GM23248 (cell line): ENCODE data around the gene SCN7A. TPM values are rescaled to one million over a fixed set of nuclear protein-coding genes. Genes with fewer than 3 reads are reported as not detected.

Experiments
- DNase-seq: peaks from one replicate; pipeline ENCODE4 v3.0.0-alpha.2; 2015
- H2AFZ ChIP-seq: fragments of 200-600 bp; sonication (generic); 2 replicates; pipeline ENCODE4 v1.6.1; 2016; ENCODE audit warnings: antibody characterized with exemption
- H3F3A ChIP-seq: fragments of 200-600 bp; sonication (generic); 2 replicates; pipeline ENCODE4 v1.6.1; 2016; ENCODE audit warnings: mild to moderate bottlenecking, antibody characterized with exemption, mixed run types; ENCODE audit not compliant: insufficient read depth
- H3K27ac ChIP-seq: fragments of 200-600 bp; sonication (generic); 2 replicates; pipeline ENCODE4 v1.5.1; 2016; ENCODE audit warnings: mild to moderate bottlenecking
- H3K27me3 ChIP-seq: fragments of 200-600 bp; sonication (generic); replicated peaks from 2 replicates; pipeline ENCODE4 v1.6.1; 2016; ENCODE audit warnings: mild to moderate bottlenecking; ENCODE audit not compliant: insufficient read depth
- H3K36me3 ChIP-seq: fragments of 200-600 bp; sonication (generic); 2 replicates; pipeline ENCODE4 v1.6.1; 2016; ENCODE audit warnings: low read depth, mild to moderate bottlenecking
- H3K4me1 ChIP-seq: fragments of 200-600 bp; sonication (generic); 2 replicates; pipeline ENCODE4 v1.6.1; 2016; ENCODE audit warnings: mild to moderate bottlenecking; ENCODE audit not compliant: insufficient read depth
- H3K4me2 ChIP-seq: fragments of 200-600 bp; sonication (generic); one replicate; pipeline ENCODE4 v1.6.1; 2016; ENCODE audit warnings: mild to moderate bottlenecking; ENCODE audit not compliant: unreplicated experiment
- H3K4me3 ChIP-seq: fragments of 200-600 bp; sonication (generic); 2 replicates; pipeline ENCODE4 v1.5.1; 2016; ENCODE audit warnings: mild to moderate bottlenecking
- H3K79me2 ChIP-seq: fragments of 200-600 bp; sonication (generic); 2 replicates; pipeline ENCODE4 v1.6.1; 2016; ENCODE audit warnings: mild to moderate bottlenecking; ENCODE audit not compliant: insufficient read depth
- H3K9ac ChIP-seq: fragments of 200-600 bp; sonication (generic); 2 replicates; pipeline ENCODE4 v1.6.1; 2016; ENCODE audit warnings: mild to moderate bottlenecking
- H3K9me2 ChIP-seq: fragments of 200-600 bp; sonication (generic); 2 replicates; pipeline ENCODE4 v1.6.1; 2016; ENCODE audit warnings: mixed run types, mild to moderate bottlenecking, moderate library complexity; ENCODE audit not compliant: insufficient read depth
- H3K9me3 ChIP-seq: fragments of 200-600 bp; sonication (generic); one replicate; pipeline ENCODE4 v1.6.1; 2017; ENCODE audit warnings: low read depth
- H4K20me1 ChIP-seq: fragments of 200-600 bp; sonication (generic); 2 replicates; pipeline ENCODE4 v1.6.0; 2016; ENCODE audit not compliant: insufficient read depth
- EZH2 ChIP-seq: fragments of 200-600 bp; sonication (generic); IDR thresholded peaks from 2 replicates; pipeline ENCODE4 v1.6.1; 2018; ENCODE audit warnings: antibody characterized with exemption, mild to moderate bottlenecking; ENCODE audit not compliant: insufficient read depth, poor library complexity, severe bottlenecking
- EZH2phosphoT487 ChIP-seq: fragments of 200-600 bp; sonication (generic); IDR thresholded peaks from 2 replicates; pipeline ENCODE4 v1.6.1; 2018; ENCODE audit warnings: antibody characterized with exemption, moderate library complexity, mild to moderate bottlenecking, low read depth; ENCODE audit not compliant: insufficient read depth
- WGBS, 2 experiments: methylation state at CpG; one replicate each; pipeline ENCODE4 v1.1.6; 2015 to 2017; ENCODE audit warnings: low lambda C conversion rate in 2 of 2, low coverage in 1 of 2; ENCODE audit errors: missing lambda C conversion rate in 2 of 2; 5-methylcytosine and 5-hydroxymethylcytosine counted together
- in situ Hi-C: fragments of 300-500 bp; cut with MboI; formaldehyde crosslinking; loops from 2 replicates; pipeline ENCODE4 v1.15.0; 2020
- polyA plus RNA-seq: library from polyadenylated mRNA; unstranded; fragments of >200 nt; fragmentation: Nextera tagmentation; extraction: Ambion mirVana; gene quantifications from 2 replicates; pipeline ENCODE4 v1.2.1, GENCODE V29; 2016
- total RNA-seq: library from RNA; depleted of rRNA; stranded (reverse); fragments of >200 nt; shearing (Covaris generic); gene quantifications from 2 replicates; pipeline ENCODE4 v1.2.3, GENCODE V29; 2014

SCN7A gene
- total and polyA plus RNA-seq, 2 experiments from 2014 or later, result not detected

- Histone ChIP-seq H4K20me1 (no peaks in the 10 kb centered on the region), H3K36me3 (no peaks in the 10 kb centered on the region), H3K27ac (peak within 1 kb of the TSS; percentile 39), H3F3A (no peaks in the 10 kb centered on the region), H3K9me2 (no peaks in the 10 kb centered on the region), H3K27me3 (no peaks in the 10 kb centered on the region), H3K79me2 (no peaks in the 10 kb centered on the region), H3K4me1 (peaks cover 5% of the 10 kb centered on the region; the same call in 1 of the 2 replicates), H2AFZ (peak within 1 kb of the TSS; percentile 96), H3K9ac (peak within 1 kb of the TSS; percentile 72), H3K9me3 (no peaks in the 10 kb centered on the region), H3K4me2 (peak within 1 kb of the TSS; percentile 93), H3K4me3 (peak within 1 kb of the TSS; percentile 90)
- in situ Hi-C loops, result no loop called here
- TF ChIP-seq EZH2phosphoT487, result no peak
- TF ChIP-seq EZH2, result no peak
- 0 to 1% methylated on average over 34 to 36 of the region's 45 CpGs for WGBS, 2 experiments
- peak; percentile 85 for DNase-seq
These were observed 118.1 kb downstream of the SCN7A start, which contains the start of gene SCN9A for GRCh38 chr2:166375736-166376487. Gene SCN9A (minus strand): TSS chr2:166375944. CDS start chr2:166311756, 64,188 bp downstream.

GRCh38 chr2:166375195-166375735 is 118.8 kb downstream of the SCN7A start:
- DNase-seq, result peak; percentile 38
- Histone ChIP-seq H3K36me3 (no peaks in the 10 kb centered on the region), H3F3A (no peaks in the 10 kb centered on the region), H3K27ac (no peak overlapping the region), H3K4me3 (peak overlapping the region; percentile 90), H3K9me3 (no peaks in the 10 kb centered on the region), H3K4me1 (peaks cover 5% of the 10 kb centered on the region; the same call in 1 of the 2 replicates), H2AFZ (peak overlapping the region; percentile 96), H3K27me3 (no peaks in the 10 kb centered on the region), H3K4me2 (peak overlapping the region; percentile 93), H4K20me1 (no peaks in the 10 kb centered on the region), H3K79me2 (no peaks in the 10 kb centered on the region), H3K9ac (peak overlapping the region; percentile 72), H3K9me2 (no peaks in the 10 kb centered on the region)
- no peak for TF ChIP-seq EZH2phosphoT487
- TF ChIP-seq EZH2, result no peak
- 3 to 5% methylated on average over 17 of the region's 17 CpGs for WGBS, 2 experiments
- in situ Hi-C loops, result no loop called here

- Histone ChIP-seq H3K36me3 (no peaks in the 10 kb centered on the region), H3K27ac (no peak overlapping the region), H3K4me1 (peaks cover 5% of the 10 kb centered on the region; the same call in 1 of the 2 replicates), H3F3A (no peaks in the 10 kb centered on the region), H3K9me3 (no peaks in the 10 kb centered on the region), H2AFZ (no peak overlapping the region), H3K4me2 (no peak overlapping the region), H3K79me2 (no peaks in the 10 kb centered on the region), H3K4me3 (no peak overlapping the region), H3K9ac (no peak overlapping the region), H4K20me1 (no peaks in the 10 kb centered on the region), H3K9me2 (no peaks in the 10 kb centered on the region), H3K27me3 (no peaks in the 10 kb centered on the region)
- TF ChIP-seq EZH2phosphoT487, result no peak
- no peak for TF ChIP-seq EZH2
- in situ Hi-C loops, result no loop called here
- peak; percentile 59 for DNase-seq
These were observed 120.1 kb downstream of the SCN7A start for GRCh38 chr2:166373951-166374350.

- Histone ChIP-seq H3K4me1 (peaks cover 5% of the 10 kb centered on the region; the same call in 1 of the 2 replicates), H3K79me2 (no peaks in the 10 kb centered on the region), H3K27ac (no peak overlapping the region), H3K9me3 (no peaks in the 10 kb centered on the region), H2AFZ (no peak overlapping the region), H3K9me2 (no peaks in the 10 kb centered on the region), H3K9ac (no peak overlapping the region), H3K4me3 (no peak overlapping the region), H4K20me1 (no peaks in the 10 kb centered on the region), H3K4me2 (no peak overlapping the region), H3K27me3 (no peaks in the 10 kb centered on the region), H3F3A (no peaks in the 10 kb centered on the region), H3K36me3 (no peaks in the 10 kb centered on the region)
- TF ChIP-seq EZH2 (no peak), EZH2phosphoT487 (no peak)
- in situ Hi-C loops, result no loop called here
- DNase-seq, result no peak
These were observed 120.5 kb downstream of the SCN7A start for GRCh38 chr2:166373539-166373938.
